Stimulated activated naive CD8-positive, alpha-beta T cell treated with anti-CD3 and anti-CD28 coated beads, Interleukin-15, Interleukin-2, amounts not matched to agents 100 ng/mL and 50 ng/mL, for 24 hours (primary cell): ENCODE measurements around the gene NOC2L.

Experiments
- H3K27ac Mint-ChIP-seq: one replicate; pipeline ENCODE4 v1.8.0; 2021; ENCODE audit warnings: mild to moderate bottlenecking, mixed read lengths
- H3K27me3 Mint-ChIP-seq: one replicate; pipeline ENCODE4 v1.8.0; 2021; ENCODE audit warnings: mixed read lengths
- H3K36me3 Mint-ChIP-seq: one replicate; pipeline ENCODE4 v1.8.0; 2021; ENCODE audit warnings: low read depth, mixed read lengths
- H3K4me1 Mint-ChIP-seq: one replicate; pipeline ENCODE4 v1.8.0; 2021; ENCODE audit warnings: low read depth, mixed read lengths
- H3K4me3 Mint-ChIP-seq: one replicate; pipeline ENCODE4 v1.8.0; 2021; ENCODE audit warnings: mild to moderate bottlenecking, mixed read lengths
- H3K9me3 Mint-ChIP-seq: one replicate; pipeline ENCODE4 v1.8.0; 2021; ENCODE audit warnings: mixed read lengths

Gene NOC2L

GRCh38 chr1:897226-897625 lies 61.8 kb downstream of the NOC2L start:
- Mint-ChIP-seq H3K27me3 (peaks cover 70% of the 10 kb centered on the region), H3K4me3 (no peak overlapping the region), H3K4me1 (peaks cover 10% of the 10 kb centered on the region), H3K36me3 (peaks cover 5% of the 10 kb centered on the region), H3K9me3 (peaks cover 8% of the 10 kb centered on the region), H3K27ac (no peak overlapping the region)
